Measurements from ENCODE around the gene TMED7. TPM values are rescaled to one million over a fixed set of nuclear protein-coding genes. Genes with fewer than 3 reads are reported as not detected.

The TMED7 gene
- total and polyA plus RNA-seq, 4 donors = 43.4 to 140 (median 65.8) TPM

DNA sequence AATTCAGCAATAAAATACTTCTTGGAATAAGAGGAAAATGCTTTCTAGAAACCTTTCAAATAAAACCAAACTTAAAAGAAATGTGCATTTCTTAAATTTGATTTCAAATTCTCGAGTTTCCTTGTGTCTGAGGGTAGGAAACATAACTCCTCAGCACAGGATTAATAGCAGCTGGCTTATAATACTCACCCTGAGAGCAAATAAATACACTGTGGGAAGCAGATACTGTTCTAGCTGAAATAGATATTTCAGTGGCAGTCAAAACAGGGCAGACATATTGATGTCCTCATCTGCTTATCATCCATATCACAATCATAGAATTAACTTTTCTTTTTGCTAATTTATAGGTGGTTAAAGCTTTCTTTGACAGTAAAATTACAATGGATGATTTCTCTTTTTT lies 57.2 kb downstream of the TMED7 start:
- TF ChIP-seq, protein P1, sequence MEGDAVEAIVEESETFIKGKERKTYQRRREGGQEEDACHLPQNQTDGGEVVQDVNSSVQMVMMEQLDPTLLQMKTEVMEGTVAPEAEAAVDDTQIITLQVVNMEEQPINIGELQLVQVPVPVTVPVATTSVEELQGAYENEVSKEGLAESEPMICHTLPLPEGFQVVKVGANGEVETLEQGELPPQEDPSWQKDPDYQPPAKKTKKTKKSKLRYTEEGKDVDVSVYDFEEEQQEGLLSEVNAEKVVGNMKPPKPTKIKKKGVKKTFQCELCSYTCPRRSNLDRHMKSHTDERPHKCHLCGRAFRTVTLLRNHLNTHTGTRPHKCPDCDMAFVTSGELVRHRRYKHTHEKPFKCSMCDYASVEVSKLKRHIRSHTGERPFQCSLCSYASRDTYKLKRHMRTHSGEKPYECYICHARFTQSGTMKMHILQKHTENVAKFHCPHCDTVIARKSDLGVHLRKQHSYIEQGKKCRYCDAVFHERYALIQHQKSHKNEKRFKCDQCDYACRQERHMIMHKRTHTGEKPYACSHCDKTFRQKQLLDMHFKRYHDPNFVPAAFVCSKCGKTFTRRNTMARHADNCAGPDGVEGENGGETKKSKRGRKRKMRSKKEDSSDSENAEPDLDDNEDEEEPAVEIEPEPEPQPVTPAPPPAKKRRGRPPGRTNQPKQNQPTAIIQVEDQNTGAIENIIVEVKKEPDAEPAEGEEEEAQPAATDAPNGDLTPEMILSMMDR (IDR thresholded peaks at IDR 0.05; ENCODE audit: low read depth, low read length, missing input control) = no peak
- TF ChIP-seq, protein P2, sequence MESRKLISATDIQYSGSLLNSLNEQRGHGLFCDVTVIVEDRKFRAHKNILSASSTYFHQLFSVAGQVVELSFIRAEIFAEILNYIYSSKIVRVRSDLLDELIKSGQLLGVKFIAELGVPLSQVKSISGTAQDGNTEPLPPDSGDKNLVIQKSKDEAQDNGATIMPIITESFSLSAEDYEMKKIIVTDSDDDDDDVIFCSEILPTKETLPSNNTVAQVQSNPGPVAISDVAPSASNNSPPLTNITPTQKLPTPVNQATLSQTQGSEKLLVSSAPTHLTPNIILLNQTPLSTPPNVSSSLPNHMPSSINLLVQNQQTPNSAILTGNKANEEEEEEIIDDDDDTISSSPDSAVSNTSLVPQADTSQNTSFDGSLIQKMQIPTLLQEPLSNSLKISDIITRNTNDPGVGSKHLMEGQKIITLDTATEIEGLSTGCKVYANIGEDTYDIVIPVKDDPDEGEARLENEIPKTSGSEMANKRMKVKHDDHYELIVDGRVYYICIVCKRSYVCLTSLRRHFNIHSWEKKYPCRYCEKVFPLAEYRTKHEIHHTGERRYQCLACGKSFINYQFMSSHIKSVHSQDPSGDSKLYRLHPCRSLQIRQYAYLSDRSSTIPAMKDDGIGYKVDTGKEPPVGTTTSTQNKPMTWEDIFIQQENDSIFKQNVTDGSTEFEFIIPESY (IDR thresholded peaks at IDR 0.05) = no peak
- TF ChIP-seq SP1 (IDR thresholded peaks at IDR 0.05) (no peak), GABPA (IDR thresholded peaks at IDR 0.05 in 1 of 2, conservative IDR thresholded peaks at IDR 0.05 in 1 of 2) (no peak), HNF4A (conservative IDR thresholded peaks at IDR 0.05) (no peak), HNF4G (IDR thresholded peaks at IDR 0.05) (no peak), EGR1 (IDR thresholded peaks at IDR 0.05; ENCODE audit: low read depth in 2 of 2) (no peak), YY1 (IDR thresholded peaks at IDR 0.05) (no peak), RAD21 (IDR thresholded peaks at IDR 0.05) (no peak), FOXA1 (IDR thresholded peaks at IDR 0.05) (no peak), FOXA2 (IDR thresholded peaks at IDR 0.05) (no peak)
- TF ChIP-seq, protein P3, sequence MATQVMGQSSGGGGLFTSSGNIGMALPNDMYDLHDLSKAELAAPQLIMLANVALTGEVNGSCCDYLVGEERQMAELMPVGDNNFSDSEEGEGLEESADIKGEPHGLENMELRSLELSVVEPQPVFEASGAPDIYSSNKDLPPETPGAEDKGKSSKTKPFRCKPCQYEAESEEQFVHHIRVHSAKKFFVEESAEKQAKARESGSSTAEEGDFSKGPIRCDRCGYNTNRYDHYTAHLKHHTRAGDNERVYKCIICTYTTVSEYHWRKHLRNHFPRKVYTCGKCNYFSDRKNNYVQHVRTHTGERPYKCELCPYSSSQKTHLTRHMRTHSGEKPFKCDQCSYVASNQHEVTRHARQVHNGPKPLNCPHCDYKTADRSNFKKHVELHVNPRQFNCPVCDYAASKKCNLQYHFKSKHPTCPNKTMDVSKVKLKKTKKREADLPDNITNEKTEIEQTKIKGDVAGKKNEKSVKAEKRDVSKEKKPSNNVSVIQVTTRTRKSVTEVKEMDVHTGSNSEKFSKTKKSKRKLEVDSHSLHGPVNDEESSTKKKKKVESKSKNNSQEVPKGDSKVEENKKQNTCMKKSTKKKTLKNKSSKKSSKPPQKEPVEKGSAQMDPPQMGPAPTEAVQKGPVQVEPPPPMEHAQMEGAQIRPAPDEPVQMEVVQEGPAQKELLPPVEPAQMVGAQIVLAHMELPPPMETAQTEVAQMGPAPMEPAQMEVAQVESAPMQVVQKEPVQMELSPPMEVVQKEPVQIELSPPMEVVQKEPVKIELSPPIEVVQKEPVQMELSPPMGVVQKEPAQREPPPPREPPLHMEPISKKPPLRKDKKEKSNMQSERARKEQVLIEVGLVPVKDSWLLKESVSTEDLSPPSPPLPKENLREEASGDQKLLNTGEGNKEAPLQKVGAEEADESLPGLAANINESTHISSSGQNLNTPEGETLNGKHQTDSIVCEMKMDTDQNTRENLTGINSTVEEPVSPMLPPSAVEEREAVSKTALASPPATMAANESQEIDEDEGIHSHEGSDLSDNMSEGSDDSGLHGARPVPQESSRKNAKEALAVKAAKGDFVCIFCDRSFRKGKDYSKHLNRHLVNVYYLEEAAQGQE (IDR thresholded peaks at IDR 0.05) = no peak
- TF ChIP-seq, protein P4, sequence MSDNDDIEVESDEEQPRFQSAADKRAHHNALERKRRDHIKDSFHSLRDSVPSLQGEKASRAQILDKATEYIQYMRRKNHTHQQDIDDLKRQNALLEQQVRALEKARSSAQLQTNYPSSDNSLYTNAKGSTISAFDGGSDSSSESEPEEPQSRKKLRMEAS (IDR thresholded peaks at IDR 0.05) = no peak
- DNase-seq (ENCODE audit: low spot score) = no peak
- H3K36me3 ChIP-seq (ENCODE audit: control insufficient read depth in 4 of 4, insufficient read depth in 3 of 4, low read depth in 1 of 4, low read length in 3 of 4) = no peaks in the 10 kb centered on the region
- no peaks in the 10 kb centered on the region for H3K9me3 ChIP-seq (ENCODE audit: control insufficient read depth in 4 of 4, low read length in 3 of 4)
- H3K4me3 ChIP-seq (ENCODE audit: low read depth in 1 of 3, low read length in 3 of 3) = no peak overlapping the region
- H3K9ac ChIP-seq (ENCODE audit: low read depth in 1 of 2, low read length in 2 of 2) = no peak overlapping the region
- H3K27me3 ChIP-seq (ENCODE audit: control insufficient read depth in 4 of 4, insufficient read depth in 4 of 4, low read length in 3 of 4) = no peaks in the 10 kb centered on the region
- H3K4me1 ChIP-seq (ENCODE audit: control insufficient read depth in 4 of 4, insufficient read depth in 4 of 4, low read length in 3 of 4) = no peaks in the 10 kb centered on the region
- H3K27ac ChIP-seq (ENCODE audit: low read depth in 1 of 2, low read length in 2 of 2) = no peak overlapping the region
- 99% methylated on average over 1 of the region's 1 CpG for WGBS

DNA sequence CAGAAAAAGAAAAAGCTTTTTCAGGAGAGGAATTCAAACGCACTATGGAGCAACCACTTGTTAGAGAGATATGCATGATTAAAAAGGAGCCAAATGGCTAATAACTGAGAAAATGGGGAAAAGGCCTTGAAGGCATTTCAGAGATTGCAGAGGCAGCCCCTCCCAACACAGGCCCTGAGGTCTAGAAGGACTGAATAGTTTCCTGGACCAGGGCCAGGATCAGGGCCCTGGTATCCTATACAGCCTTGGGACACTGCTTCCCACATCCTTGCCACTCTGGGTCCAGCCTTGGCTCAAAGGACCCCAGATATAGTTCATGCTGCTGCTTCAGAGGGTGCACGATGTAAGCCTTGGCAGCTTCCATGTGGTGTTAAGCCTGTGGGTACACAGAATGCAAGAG lies 60.6 kb downstream of the TMED7 start:
- Histone ChIP-seq H3K4me1 (ENCODE audit: control insufficient read depth in 4 of 4, insufficient read depth in 4 of 4, low read length in 3 of 4) (no peaks in the 10 kb centered on the region), H3K9ac (ENCODE audit: low read depth in 1 of 2, low read length in 2 of 2) (no peak overlapping the region), H3K4me3 (ENCODE audit: low read depth in 1 of 3, low read length in 3 of 3) (no peak overlapping the region), H3K27ac (ENCODE audit: low read depth in 1 of 2, low read length in 2 of 2) (no peak overlapping the region), H3K27me3 (ENCODE audit: control insufficient read depth in 4 of 4, insufficient read depth in 4 of 4, low read length in 3 of 4) (no peaks in the 10 kb centered on the region), H3K9me3 (ENCODE audit: control insufficient read depth in 4 of 4, low read length in 3 of 4) (no peaks in the 10 kb centered on the region), H3K36me3 (ENCODE audit: control insufficient read depth in 4 of 4, insufficient read depth in 3 of 4, low read depth in 1 of 4, low read length in 3 of 4) (no peaks in the 10 kb centered on the region)
- WGBS = 86% methylated on average over 2 of the region's 2 CpGs
- no peak for DNase-seq (ENCODE audit: low spot score)
- TF ChIP-seq HNF4A (conservative IDR thresholded peaks at IDR 0.05) = no peak
- TF ChIP-seq HNF4G (IDR thresholded peaks at IDR 0.05) = no peak
- TF ChIP-seq NR2F2 (IDR thresholded peaks at IDR 0.05) = no peak
- no peak for TF ChIP-seq FOXA2 (IDR thresholded peaks at IDR 0.05)
- no peak for TF ChIP-seq RXRA (IDR thresholded peaks at IDR 0.05)
- TF ChIP-seq, protein P1 (IDR thresholded peaks at IDR 0.05; ENCODE audit: low read depth, low read length, missing input control) = no peak
- TF ChIP-seq EGR1 (IDR thresholded peaks at IDR 0.05; ENCODE audit: low read depth in 2 of 2) = no peak
- no peak for TF ChIP-seq TAF1 (conservative IDR thresholded peaks at IDR 0.05)
- no peak for TF ChIP-seq JUND (IDR thresholded peaks at IDR 0.05)
- TF ChIP-seq, protein P4 (IDR thresholded peaks at IDR 0.05) = no peak
- TF ChIP-seq, protein P2 (IDR thresholded peaks at IDR 0.05) = no peak
- TF ChIP-seq SP1 (IDR thresholded peaks at IDR 0.05) = no peak
- no peak for TF ChIP-seq YY1 (IDR thresholded peaks at IDR 0.05)
- TF ChIP-seq, protein P5, sequence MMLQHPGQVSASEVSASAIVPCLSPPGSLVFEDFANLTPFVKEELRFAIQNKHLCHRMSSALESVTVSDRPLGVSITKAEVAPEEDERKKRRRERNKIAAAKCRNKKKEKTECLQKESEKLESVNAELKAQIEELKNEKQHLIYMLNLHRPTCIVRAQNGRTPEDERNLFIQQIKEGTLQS (IDR thresholded peaks at IDR 0.05) = no peak
- no peak for TF ChIP-seq RAD21 (IDR thresholded peaks at IDR 0.05)
- no peak for TF ChIP-seq FOXA1 (IDR thresholded peaks at IDR 0.05)
